HG03103 (cell line): ENCODE measurements around the gene PATJ.
"Not testable (repeated sequence)": the region's sequence is repeated elsewhere in the genome, so short reads cannot be mapped to it uniquely, and the experiment has no call there.

Experiments used
- ATAC-seq: cut with Tn5 transposase; IDR thresholded peaks from one replicate; pipeline ENCODE4 v1.9.1; 2021; ENCODE audit warnings: low read depth; ENCODE audit not compliant: unreplicated experiment

PATJ gene, protein sequence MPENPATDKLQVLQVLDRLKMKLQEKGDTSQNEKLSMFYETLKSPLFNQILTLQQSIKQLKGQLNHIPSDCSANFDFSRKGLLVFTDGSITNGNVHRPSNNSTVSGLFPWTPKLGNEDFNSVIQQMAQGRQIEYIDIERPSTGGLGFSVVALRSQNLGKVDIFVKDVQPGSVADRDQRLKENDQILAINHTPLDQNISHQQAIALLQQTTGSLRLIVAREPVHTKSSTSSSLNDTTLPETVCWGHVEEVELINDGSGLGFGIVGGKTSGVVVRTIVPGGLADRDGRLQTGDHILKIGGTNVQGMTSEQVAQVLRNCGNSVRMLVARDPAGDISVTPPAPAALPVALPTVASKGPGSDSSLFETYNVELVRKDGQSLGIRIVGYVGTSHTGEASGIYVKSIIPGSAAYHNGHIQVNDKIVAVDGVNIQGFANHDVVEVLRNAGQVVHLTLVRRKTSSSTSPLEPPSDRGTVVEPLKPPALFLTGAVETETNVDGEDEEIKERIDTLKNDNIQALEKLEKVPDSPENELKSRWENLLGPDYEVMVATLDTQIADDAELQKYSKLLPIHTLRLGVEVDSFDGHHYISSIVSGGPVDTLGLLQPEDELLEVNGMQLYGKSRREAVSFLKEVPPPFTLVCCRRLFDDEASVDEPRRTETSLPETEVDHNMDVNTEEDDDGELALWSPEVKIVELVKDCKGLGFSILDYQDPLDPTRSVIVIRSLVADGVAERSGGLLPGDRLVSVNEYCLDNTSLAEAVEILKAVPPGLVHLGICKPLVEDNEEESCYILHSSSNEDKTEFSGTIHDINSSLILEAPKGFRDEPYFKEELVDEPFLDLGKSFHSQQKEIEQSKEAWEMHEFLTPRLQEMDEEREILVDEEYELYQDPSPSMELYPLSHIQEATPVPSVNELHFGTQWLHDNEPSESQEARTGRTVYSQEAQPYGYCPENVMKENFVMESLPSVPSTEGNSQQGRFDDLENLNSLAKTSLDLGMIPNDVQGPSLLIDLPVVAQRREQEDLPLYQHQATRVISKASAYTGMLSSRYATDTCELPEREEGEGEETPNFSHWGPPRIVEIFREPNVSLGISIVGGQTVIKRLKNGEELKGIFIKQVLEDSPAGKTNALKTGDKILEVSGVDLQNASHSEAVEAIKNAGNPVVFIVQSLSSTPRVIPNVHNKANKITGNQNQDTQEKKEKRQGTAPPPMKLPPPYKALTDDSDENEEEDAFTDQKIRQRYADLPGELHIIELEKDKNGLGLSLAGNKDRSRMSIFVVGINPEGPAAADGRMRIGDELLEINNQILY (N-terminal part only)

DNA sequence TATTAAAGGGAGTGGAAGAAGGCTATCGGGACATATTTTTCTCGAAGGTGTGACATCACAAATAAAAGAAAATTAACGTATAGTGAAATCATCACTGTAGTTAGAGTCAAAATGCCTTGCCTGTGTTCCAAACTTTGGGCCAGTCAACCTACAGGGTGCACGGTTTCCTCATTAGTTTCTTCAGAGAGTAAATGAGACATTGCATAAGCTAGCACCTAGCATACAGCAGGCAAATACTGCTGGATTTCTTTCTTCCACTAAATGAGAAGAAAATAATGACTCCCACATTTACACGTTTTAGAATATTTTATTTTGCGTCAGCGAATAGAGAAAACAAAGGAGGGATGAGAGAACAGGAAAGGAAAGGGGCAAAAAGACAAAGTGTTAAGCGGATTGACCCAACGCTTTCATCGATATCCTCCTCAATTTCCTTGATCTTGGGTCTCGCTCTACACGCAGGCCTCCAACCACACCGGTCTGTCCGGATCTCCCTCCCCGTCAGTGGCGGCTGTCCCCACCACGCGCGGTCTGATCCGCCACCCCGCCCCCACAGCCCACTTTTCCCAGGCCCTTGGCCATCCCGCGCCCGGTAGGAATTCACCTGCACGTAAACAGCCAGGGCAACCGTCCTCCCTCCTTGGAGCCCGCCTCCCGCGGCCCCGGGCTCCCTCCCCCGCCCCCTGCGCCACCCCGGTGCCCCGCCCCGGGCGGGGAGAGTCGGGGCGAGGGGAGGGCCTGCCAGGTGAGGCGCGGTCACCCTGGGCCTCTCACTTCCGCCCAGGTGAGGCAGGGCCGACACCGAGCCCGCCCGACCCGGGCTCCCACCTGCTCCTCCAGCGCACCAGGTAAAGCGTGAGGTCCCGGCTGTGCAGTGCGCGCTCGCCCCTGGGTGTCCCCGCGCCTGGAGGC is at the start of gene PATJ:
Gene PATJ, plus strand, starts transcription at position 770 of the 909 bp plus-strand sequence. CDS start 20,413 bp downstream, outside the sequence.
- peak; percentile 75 for ATAC-seq

DNA sequence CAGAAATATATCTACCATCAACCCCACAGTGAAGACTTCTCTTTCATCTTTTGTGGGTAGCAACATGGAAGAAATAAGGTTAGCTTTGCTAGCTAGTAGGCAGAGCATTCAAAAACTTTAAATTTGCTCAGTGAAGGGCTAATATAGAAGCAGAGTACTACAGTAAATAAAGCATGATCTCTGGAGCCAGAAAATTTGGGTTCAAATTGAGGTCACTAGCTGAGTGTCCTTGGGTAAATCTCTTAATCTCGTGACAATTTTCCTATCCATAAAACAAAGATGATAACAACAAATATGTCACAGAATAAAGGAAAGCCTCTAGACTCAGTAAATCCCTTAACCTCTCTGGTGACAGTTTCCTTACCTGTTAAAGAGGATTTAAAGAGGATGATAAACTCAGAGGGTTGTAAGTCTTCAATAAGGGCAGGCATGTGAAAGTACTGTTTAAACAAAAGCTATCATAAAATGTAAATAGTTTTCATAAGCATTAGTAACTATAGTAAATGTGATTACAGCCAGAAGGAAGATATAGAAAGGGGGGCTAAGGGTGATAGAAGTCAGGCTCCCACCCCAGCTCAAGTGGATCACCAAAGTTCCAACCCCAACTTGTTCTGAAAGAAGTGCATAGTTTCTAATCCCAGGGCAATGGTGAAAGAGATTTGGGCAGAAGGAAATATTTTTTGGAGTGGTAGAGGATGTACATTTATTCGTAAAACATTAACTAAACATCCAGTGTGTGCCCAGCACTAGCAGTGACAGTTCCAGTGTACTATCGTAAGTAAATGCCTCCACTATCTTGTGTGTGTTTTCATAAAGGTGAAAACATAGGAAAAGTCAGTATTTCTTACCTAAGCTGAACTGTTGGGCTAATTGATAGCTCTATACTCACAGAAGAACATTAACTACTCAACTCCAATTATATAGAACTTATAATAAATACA is 42.1 kb upstream of the PATJ start:
- ATAC-seq, result no peak

DNA sequence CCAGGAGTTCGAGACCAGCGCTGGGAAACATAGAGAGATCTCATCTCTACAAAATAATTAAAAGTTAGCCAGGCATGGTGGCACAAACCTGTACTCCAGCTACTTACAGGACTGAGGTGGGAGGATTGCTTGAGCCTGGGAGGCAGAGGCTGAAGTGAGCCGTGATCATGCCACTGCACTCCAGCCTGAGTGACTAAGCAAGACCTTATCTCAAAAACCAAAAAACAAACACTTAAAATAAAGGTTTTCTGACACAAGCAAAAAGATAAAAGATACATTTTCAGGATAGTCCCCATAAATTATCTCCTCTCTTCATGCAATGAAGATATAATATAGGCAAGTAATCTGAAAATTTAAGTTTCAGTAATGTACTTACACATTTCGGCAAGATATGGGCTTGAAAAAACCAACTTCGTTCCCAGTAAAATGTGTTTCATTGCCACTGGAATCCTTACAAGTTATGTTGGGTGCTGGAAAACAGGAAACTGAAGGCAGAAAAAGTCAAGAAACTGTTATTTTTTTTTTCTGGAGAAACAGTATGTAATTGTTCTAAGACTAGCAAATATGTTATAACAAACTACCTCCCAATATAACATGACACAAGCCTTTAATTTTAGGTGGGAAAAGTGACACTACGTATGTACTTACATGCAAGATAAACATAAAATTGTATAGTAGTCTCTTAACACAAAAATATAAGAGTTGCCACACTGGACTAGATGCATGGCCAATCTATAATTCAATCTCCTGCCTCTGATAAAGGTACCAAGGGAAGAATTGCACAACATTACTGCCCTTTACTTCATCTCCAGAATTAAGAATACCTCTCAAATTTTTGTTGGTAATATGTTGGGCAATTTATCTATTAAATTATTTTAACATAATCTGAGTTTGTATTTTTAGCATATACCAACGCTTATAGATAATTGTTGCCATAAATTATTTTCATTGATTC is 33.0 kb upstream of the PATJ start:
- no peak for ATAC-seq

DNA sequence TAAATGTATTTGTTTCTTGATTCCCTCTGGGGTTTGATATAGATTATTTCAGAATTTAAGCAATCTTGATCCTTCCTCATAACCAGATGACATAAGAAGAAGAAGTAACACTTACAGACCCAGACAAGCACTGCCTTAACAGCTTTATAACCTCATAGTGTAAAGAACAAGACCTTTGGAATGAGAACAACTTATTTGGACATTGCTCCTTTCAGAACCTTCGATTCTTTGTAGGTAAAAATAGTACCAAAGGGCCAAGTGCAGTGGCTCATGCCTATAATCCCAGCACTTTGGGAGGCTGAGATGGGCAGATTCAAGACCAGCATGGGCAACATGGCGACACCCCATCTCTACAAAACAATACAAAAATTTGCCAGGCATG is 32.4 kb upstream of the PATJ start:
- ATAC-seq, result no peak

DNA sequence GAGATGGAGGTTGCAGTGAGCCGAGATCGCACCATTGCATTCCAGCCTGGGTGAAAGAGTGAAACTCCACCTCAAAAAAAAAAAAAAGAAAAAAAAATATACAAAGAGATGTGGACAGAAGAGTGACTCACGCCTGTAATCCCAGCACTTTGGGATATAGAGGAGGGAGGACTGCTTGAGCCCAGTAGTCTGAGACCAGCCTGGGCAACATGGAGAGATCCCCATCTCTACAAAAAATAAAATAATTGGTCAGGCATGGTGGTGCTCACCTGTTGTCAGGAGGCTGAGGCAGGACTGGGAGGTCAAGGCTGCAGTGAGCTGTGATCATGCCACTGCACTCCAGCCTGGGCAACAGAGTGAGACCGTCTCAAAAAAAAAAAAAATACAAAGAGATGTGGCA is 31.0 kb upstream of the PATJ start:
- not testable (repeated sequence) for ATAC-seq

DNA sequence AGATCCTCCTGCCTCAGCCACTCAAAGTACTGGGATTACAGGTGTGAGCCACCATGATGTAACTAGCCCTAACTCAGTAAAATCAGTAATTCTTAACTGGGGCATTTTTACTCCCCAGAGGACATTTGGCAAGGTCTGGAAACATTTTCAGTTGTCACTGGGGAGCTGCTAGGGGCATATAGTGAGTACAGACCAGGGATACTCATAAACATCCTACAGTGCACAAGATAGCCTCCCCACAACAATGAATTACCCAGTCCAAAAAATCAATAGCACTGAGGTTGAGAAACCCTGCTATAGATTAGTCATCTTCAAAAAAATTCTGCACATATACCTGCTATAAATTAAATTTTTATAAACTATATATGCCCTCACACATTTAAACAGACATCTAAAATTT is 30.3 kb upstream of the PATJ start:
- no peak for ATAC-seq

DNA sequence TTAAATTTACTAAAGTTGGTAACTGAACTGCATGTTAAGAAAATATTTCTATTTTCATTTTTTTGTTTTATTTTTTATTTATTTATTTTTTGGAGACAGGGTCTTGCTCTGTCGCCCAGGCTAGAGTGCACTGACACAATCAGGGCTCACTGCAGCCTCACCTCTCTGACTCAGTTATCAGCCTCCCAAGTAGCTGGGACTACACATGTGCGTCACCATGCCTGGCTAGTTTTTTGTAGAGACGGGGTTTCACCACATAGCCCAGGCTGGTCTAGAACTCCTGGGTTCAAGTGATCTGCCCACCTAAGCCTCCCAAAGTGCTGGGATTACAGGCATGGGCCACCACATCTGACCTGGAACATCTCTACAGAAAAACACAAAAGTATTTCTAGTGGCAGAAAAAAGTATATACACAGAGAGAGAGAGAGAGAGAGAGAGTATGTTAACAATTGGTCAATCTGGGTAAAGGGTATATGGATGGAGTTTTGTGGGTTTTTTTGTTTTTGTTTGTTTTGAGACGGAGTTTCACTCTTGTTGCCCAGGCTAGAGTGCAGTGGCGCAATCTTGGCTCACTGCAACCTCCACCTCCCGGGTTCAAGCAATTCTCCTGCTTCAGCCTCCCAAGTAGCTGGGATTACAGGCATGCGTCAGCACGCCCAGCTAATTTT is 23.1 kb upstream of the PATJ start:
- ATAC-seq, result not testable (repeated sequence)

DNA sequence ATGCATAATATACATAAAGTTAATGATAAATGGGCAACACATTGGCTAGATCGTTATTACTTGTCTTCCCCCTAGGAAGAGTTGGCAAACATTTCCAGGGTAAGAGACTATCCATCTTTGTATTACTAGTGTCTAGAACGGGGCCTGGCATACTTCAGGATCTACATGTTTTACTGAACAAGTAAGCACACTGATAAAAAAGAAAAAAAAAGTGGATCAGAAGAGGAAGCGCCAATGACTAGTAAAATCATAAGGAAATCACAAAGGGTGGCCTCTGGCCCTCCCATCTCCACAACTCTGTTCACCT is 17.8 kb upstream of the PATJ start:
- ATAC-seq, result no peak

DNA sequence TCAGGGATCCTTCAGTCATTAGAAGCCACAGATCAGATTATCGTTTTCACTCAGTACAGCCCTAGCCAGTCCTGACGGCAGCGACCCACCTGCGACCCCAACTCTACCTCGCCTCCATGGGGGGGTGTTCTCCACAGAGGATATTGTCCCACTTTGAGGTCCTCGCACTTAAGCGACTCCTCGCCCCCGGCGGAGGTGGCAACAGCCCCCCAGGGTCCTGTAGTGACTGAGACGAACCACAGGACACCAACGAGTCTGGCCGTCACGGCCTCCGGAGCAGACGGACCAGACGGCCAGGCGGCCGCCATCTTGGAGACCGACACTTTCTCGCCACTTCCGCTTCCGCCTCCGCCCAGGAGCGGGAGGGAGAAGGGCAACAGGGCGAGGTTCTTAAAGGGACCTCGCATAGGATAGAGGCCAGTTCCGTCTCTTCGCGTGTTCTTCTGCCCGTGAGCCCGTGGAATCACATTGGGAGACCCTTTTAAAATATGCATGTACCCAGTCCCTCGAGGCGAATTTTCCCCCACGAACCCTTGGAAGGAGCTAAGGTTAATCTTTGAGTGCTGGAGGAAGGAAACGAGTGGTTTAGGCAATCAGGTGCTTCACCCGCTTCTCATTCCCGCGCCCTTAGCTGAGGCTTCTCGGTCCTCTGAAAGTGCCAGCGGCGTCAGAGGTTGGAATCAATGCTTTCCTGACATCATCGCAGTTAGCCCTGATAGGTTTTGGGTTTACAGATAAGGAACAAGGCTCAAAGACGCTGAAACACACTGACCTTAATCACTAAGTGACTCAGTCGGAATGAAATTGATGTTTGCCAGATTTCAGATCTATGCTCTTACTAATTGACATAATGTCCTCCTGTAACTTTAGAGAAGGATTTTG is 17.2 kb upstream of the PATJ start, which contains the start of gene TM2D1:
Gene TM2D1, minus strand, starts transcription at position 329 of the 882 bp plus-strand sequence. Its CDS starts 21 bp downstream, at position 308.
- ATAC-seq, result peak; percentile 99

DNA sequence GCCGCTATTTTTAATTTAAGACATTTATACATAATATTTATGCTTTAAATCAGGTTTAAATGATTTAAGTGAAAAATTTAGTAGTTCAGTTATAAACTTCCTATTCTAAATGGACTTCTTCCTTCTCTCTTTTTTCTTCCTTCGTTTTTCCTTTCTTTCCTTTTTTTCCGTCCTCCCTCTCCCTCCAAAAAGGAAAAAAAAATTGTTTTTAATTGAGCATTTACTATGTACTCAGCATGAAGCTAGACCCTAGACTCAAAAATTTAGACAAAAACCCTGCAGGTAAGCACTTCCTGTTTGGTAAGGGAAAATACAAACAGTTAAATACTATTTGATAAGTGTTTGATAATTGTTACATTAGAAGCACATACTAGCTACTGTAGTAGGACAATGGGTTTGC is 14.7 kb upstream of the PATJ start:
- no peak for ATAC-seq

DNA sequence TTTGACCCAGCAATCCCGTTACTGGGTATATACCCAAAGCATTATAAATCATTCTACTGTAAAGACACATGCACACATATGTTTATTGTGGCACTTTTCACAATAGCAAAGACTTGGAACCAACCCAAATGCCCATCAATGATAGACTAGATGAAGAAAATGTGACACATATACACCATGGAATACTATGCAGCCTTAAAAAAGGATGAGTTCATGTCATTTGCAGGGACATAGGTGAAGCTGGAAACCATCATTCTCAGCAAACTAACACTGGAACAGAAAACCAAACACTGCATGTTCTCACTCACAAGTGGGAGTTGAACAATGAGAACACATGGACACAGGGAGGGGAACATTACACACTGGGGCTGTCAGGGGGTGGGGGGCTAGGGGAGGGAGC is 11.6 kb upstream of the PATJ start:
- ATAC-seq, result not testable (repeated sequence)

DNA sequence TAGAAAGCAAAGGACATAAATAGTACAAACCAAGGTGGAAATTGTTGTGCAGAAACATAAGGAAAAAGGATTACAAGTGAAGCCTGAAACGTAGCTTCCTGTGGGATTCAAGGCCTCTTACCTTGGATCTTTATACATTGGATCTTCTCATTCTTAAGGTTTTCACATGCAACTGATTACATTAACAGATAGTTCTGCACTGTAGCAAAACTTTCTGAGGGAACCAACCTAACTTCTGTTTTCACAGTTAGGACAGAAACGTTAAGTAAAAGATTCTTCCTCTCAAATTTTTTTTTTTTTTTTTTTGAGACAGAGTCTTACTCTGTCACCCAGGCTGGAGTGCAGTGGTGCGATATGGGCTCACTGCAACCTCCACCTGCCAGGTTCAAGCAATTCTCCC is 9.6 kb upstream of the PATJ start:
- ATAC-seq, result no peak

DNA sequence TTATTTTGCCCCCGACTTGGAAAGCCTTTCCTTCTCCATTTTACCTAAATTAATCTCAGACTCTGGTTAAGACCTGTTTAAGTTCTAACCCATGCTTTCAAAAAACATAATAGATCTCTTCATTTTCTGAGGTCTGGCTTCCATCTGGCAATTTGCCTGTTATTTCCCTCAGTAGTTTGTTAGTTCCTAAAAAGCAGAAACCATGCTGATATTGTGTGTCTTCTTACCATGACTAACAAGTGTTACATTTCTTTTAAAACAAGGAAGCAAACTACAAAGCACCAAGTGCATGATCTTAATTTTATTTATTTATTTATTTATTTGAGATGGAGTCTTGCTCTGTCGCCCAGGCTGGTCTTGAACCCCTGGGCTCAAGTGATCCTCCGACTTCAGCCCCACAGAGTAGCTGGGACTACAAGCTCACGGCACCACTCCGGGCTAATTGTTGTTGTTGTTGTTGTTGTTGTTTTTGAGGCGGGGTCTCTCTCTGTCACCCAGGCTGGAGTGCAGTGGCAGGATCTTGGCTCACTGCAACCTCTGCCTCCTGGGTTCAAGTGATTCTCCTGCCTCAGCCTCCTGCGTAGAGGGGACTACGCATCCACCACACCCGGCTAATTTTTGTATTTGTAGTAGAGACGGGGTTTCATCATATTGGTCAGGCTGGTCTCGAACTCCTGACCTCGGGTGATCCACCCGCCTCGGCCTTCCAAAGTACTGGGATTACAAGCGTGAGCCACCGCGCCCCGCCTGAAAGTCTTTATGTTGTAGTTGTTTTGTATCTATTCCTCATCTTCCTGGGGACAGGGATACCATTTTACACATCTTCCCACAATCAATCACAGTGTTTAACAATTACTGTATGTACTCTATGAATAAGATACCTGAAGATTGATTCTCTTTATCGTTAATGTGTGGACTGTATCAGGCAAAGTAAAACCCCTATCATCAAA is 1.3 kb upstream of the PATJ start:
- ATAC-seq, result no peak

DNA sequence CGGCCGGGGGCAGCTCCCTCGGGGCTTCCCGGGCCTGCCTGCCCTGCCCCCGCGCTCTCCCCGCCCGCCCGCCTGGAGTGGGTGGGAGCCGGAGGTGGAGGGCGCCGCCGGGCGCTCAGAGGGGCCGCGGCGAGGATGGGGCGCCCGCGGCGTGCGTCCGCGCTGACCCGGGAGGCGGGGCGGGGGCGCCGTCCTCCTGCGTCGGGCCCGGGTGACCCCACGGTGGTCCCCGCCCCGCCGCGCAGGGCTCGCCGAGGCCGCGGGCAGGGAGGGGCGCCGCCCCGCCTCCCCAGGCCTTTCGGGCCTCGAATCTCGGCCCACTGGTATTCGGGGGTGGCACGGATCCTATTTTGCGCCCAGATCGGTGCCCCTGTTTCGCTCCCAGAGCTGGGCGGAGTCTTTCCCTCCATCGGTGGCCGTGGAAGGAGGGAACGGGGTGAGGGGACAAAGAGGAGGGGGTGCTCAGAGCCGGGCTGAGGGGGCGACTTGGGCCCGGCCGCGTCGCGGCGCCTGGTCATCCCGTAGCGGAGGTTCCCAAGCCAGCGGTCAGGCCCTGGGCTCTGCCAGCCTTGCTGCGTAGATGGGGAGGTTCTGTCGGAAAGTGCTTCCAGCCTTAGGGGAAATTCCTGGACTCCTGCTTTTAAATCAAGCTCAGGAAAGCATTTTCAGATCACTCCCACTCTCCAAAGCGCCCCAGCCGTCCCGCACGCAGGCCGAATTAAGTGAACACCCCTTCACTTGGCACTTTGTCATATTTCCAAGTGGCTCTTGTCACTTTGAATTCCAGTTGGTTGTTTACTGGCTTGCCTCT is 545 bp downstream of the PATJ start:
- peak; percentile 56 for ATAC-seq
